Posterior vena cava (tissue), 2 donors: ENCODE results near the gene BRD4. TPM values are rescaled to one million over a fixed set of nuclear protein-coding genes. Genes with fewer than 3 reads are reported as not detected.

Experiments
- DNase-seq: peaks from one replicate; pipeline ENCODE4 v3.0.0-alpha.2; 2020; ENCODE audit warnings: low spot score
- intact Hi-C, 2 donors: fragments of 100-400 bp; cut with DNase I; formaldehyde crosslinking; loops; one replicate each; pipeline versions ENCODE4 v1.14.1 to v1.14.2; 2022 to 2023
- total RNA-seq, 2 donors: library from RNA; stranded (reverse); fragmentation: NEBNext Ultra II Directional; extraction: Animal tissue kit (Norgen Biotek cat#: 25700); gene quantifications; one replicate each; pipeline ENCODE4 v1.2.1, GENCODE V29; 2021
- donor health status: DM: yes; HTN: yes; CAD: no.
- donor health status: DM: yes; HTN: yes; CAD: no.

The BRD4 gene
- total RNA-seq, 2 donors from 2014 or later, result 77.5 to 89.6 TPM

- no peak for DNase-seq
Observed at GRCh38 chr19:15248106-15248505, 84.2 kb downstream of the BRD4 start.

GRCh38 chr19:15247107-15248014, 85.0 kb downstream of the BRD4 start:
- intact Hi-C loops, result loop anchor here in 1 of 2 donors (5.0 kb wide), 1 partner anchor 50 kb away; no protein-coding TSS in a partner anchor
- DNase-seq, result no peak

More at GRCh38 chr19:15248106-15248505, 84.2 kb downstream of the BRD4 start:
- intact Hi-C loops, result loop anchor here in 1 of 2 donors (5.0 kb wide), 1 partner anchor 51 kb away; no protein-coding TSS in a partner anchor

- intact Hi-C loops, result loop anchor here in 1 of 2 donors (5.0 kb wide), 1 partner anchor 49 kb away; no protein-coding TSS in a partner anchor
- DNase-seq, result no peak
Observed at GRCh38 chr19:15246198-15246481, 86.2 kb downstream of the BRD4 start.

- intact Hi-C loops, result loop anchor here in 1 of 2 donors (5.0 kb wide), 1 partner anchor 48 kb away; no protein-coding TSS in a partner anchor
- no peak for DNase-seq
Observed at GRCh38 chr19:15245370-15246197, 86.8 kb downstream of the BRD4 start.

GRCh38 chr19:15244808-15245207, 87.5 kb downstream of the BRD4 start:
- intact Hi-C loops, result loop anchor here in 1 of 2 donors (5.0 kb wide), 1 partner anchor 48 kb away; no protein-coding TSS in a partner anchor
- no peak for DNase-seq

- intact Hi-C loops, result no loop called here
- DNase-seq, result no peak
Observed at GRCh38 chr19:15244106-15244803, 88.1 kb downstream of the BRD4 start.

- no peak for DNase-seq
- intact Hi-C loops, result no loop called here
Observed at GRCh38 chr19:15243236-15243957, 88.9 kb downstream of the BRD4 start.

GRCh38 chr19:15241259-15241910, 91.0 kb downstream of the BRD4 start:
- intact Hi-C loops, result no loop called here
- no peak for DNase-seq

- intact Hi-C loops, result no loop called here
- no peak for DNase-seq
Observed at GRCh38 chr19:15240515-15240914, 91.8 kb downstream of the BRD4 start.

GRCh38 chr19:15239337-15239949, 92.9 kb downstream of the BRD4 start:
- intact Hi-C loops, result loop anchor here in 1 of 2 donors (10.0 kb wide), 1 partner anchor 55 kb away; no protein-coding TSS in a partner anchor
- no peak for DNase-seq

GRCh38 chr19:15238639-15239155, 93.6 kb downstream of the BRD4 start:
- intact Hi-C loops, result loop anchor here in 1 of 2 donors (10.0 kb wide), 1 partner anchor 54 kb away; no protein-coding TSS in a partner anchor
- no peak for DNase-seq

- DNase-seq, result no peak
- intact Hi-C loops, result loop anchor here in 1 of 2 donors (10.0 kb wide), 1 partner anchor 53 kb away; no protein-coding TSS in a partner anchor
Observed at GRCh38 chr19:15237759-15238638, 94.3 kb downstream of the BRD4 start.

- intact Hi-C loops, result loop anchor here in 1 of 2 donors (10.0 kb wide), 1 partner anchor 52 kb away; no protein-coding TSS in a partner anchor
- DNase-seq, result no peak
Observed at GRCh38 chr19:15236886-15237285, 95.5 kb downstream of the BRD4 start.

GRCh38 chr19:15235781-15236180, 96.6 kb downstream of the BRD4 start:
- intact Hi-C loops, result loop anchor here in 1 of 2 donors (10.0 kb wide), 1 partner anchor 51 kb away; no protein-coding TSS in a partner anchor
- no peak for DNase-seq

- no peak for DNase-seq
- intact Hi-C loops, result loop anchor here in 1 of 2 donors (10.0 kb wide), 1 partner anchor 50 kb away; no protein-coding TSS in a partner anchor
Observed at GRCh38 chr19:15234431-15235130, 97.8 kb downstream of the BRD4 start.
